Esophagus squamous epithelium (tissue), 5 donors: ENCODE measurements around the gene COX17. TPM values are rescaled to one million over a fixed set of nuclear protein-coding genes. Genes with fewer than 3 reads are reported as not detected.

Source experiments
- DNase-seq: peaks from one replicate; lab custom pipeline; 2025; lab: John Stamatoyannopoulos, UW
- H3K27ac ChIP-seq, 4 donors: fragments of 200-600 bp; sonication (generic); one replicate each; pipeline ENCODE4 v1.5.1; 2016 to 2019; ENCODE audit warnings: mild to moderate bottlenecking in 1 of 4
- H3K27me3 ChIP-seq, 4 donors: fragments of 200-600 bp; sonication (generic); 1 replicate in 3 of 4; 2 replicates in 1 of 4; pipeline versions ENCODE4 v1.5.1 to v1.6.0; 2017 to 2021; ENCODE audit warnings: antibody characterized with exemption in 1 of 4
- H3K36me3 ChIP-seq, 3 donors: fragments of 200-600 bp; sonication (generic); one replicate each; pipeline ENCODE4 v1.5.1; 2016 to 2019
- H3K4me1 ChIP-seq, 3 donors: fragments of 200-600 bp; sonication (generic); one replicate each; pipeline ENCODE4 v1.5.1; 2017 to 2019
- H3K4me3 ChIP-seq, 4 donors: fragments of 200-600 bp; sonication (generic); 1 replicate in 3 of 4; 2 replicates in 1 of 4; pipeline ENCODE4 v1.5.1; 2016 to 2019; ENCODE audit warnings: mild to moderate bottlenecking in 2 of 4, moderate library complexity in 1 of 4
- H3K9me3 ChIP-seq, 3 donors: fragments of 200-600 bp; sonication (generic); one replicate each; pipeline ENCODE4 v1.5.1; 2016 to 2019
- CTCF ChIP-seq, 6 experiments: fragments of 450-650 bp in 4 of 6; fragments of 200-600 bp in 2 of 6; sonication (generic) in 2 of 6; IDR thresholded peaks; one replicate each; pipeline ENCODE4 v1.5.1; 2016 to 2019; ENCODE audit warnings: antibody characterized with exemption in 6 of 6, mild to moderate bottlenecking in 4 of 6, moderate library complexity in 4 of 6
- POLR2A ChIP-seq, 4 donors: fragments of 450-650 bp; IDR thresholded peaks; one replicate each; pipeline ENCODE4 v1.6.1; 2017; ENCODE audit warnings: antibody characterized with exemption in 4 of 4, mild to moderate bottlenecking in 4 of 4, moderate library complexity in 3 of 4
- WGBS, 2 donors: methylation state at CpG; one replicate each; pipeline ENCODE4 v1.1.5; 2018; 5-methylcytosine and 5-hydroxymethylcytosine counted together
- intact Hi-C: fragments of 100-400 bp; cut with DNase I; formaldehyde crosslinking; loops from one replicate; pipeline ENCODE4 v1.15.0; 2022
- total RNA-seq, 4 donors: library from RNA; depleted of rRNA; stranded (reverse); fragments of >200 nt; gene quantifications; one replicate each; pipeline ENCODE4 v1.1.0, GENCODE V29; 2016
- donor health status: DM: yes; HTN: yes; CAD: no.

The COX17 gene
- total RNA-seq, 4 donors from 2014 or later: 10.8 to 33.9 (median 24.6) TPM

- H3K27me3 ChIP-seq: no peaks in the 10 kb centered on the region
- 59 to 74% methylated on average over 4 of the region's 4 CpGs for WGBS, 2 donors
- intact Hi-C loops: no loop called here
- H3K36me3 ChIP-seq: no peaks in the 10 kb centered on the region
- H3K4me1 ChIP-seq: peaks cover 0 to 30% (median 4%) of the 10 kb centered on the region in 3 donors
- H3K9me3 ChIP-seq: no peaks in the 10 kb centered on the region
- TF ChIP-seq CTCF (IDR thresholded peaks at IDR 0.05) (no peak), POLR2A (IDR thresholded peaks at IDR 0.05) (no peak)
- H3K27ac ChIP-seq: no peak overlapping the region
- H3K4me3 ChIP-seq: no peak overlapping the region
- no peak for DNase-seq
Observed at GRCh38 chr3:119700269-119700919, 23.2 kb upstream of the COX17 start.

DNA sequence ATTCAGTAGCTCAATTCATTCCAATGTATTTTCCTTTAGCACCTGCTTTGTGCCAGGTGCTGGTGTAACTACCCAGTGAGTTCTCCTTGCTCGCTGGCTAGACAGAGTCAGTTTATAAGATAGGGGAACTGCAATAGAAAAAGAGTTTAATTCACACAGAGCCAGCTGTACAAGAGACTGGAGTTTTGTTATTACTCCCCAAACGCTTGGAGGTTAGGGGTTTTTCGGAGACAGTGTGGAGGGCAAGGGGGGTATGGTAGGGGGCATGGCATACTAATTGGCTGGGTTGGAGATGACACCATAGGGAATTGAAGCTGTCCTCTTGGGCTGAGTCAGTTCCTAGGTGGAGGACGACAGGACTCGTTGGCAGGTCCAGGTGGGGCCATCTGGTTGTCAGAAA is 20.2 kb upstream of the COX17 start:
- H3K27me3 ChIP-seq: no peaks in the 10 kb centered on the region
- intact Hi-C loops: no loop called here
- no peak for DNase-seq
- no peak overlapping the region for H3K27ac ChIP-seq
- H3K4me1 ChIP-seq: peaks cover 0 to 12% (median 3%) of the 10 kb centered on the region in 3 donors
- no peaks in the 10 kb centered on the region for H3K36me3 ChIP-seq
- no peaks in the 10 kb centered on the region for H3K9me3 ChIP-seq
- H3K4me3 ChIP-seq: no peak overlapping the region
- TF ChIP-seq CTCF (IDR thresholded peaks at IDR 0.05): no peak
- no peak for TF ChIP-seq POLR2A (IDR thresholded peaks at IDR 0.05)
- 84 to 86% methylated on average over 5 of the region's 5 CpGs for WGBS, 2 donors

- WGBS, 2 donors: 93% methylated on average over 2 of the region's 2 CpGs
- H3K27ac ChIP-seq: no peak overlapping the region
- no peaks in the 10 kb centered on the region for H3K36me3 ChIP-seq
- no peaks in the 10 kb centered on the region for H3K27me3 ChIP-seq
- no peak for DNase-seq
- TF ChIP-seq POLR2A (IDR thresholded peaks at IDR 0.05) (no peak), CTCF (IDR thresholded peaks at IDR 0.05) (no peak)
- no peaks in the 10 kb centered on the region for H3K9me3 ChIP-seq
- intact Hi-C loops: no loop called here
- no peaks in the 10 kb centered on the region for H3K4me1 ChIP-seq
- H3K4me3 ChIP-seq: no peak overlapping the region
Observed at GRCh38 chr3:119695480-119695879, 18.3 kb upstream of the COX17 start.

GRCh38 chr3:119690043-119690656 is 12.9 kb upstream of the COX17 start:
- Histone ChIP-seq H3K4me1 (no peaks in the 10 kb centered on the region), H3K36me3 (no peaks in the 10 kb centered on the region), H3K4me3 (no peak overlapping the region), H3K9me3 (no peaks in the 10 kb centered on the region), H3K27ac (no peak overlapping the region), H3K27me3 (no peaks in the 10 kb centered on the region)
- no peak for DNase-seq
- peak in 4 of 6 experiments; percentile 17 to 53 (median 28) for TF ChIP-seq CTCF (IDR thresholded peaks at IDR 0.05)
- no peak for TF ChIP-seq POLR2A (IDR thresholded peaks at IDR 0.05)
- intact Hi-C loops: no loop called here
- 48 to 52% methylated on average over 4 of the region's 4 CpGs for WGBS, 2 donors

- no peaks in the 10 kb centered on the region for H3K27me3 ChIP-seq
- H3K4me3 ChIP-seq: no peak overlapping the region
- H3K36me3 ChIP-seq: no peaks in the 10 kb centered on the region
- intact Hi-C loops: no loop called here
- 24 to 25% methylated on average over 1 of the region's 1 CpG for WGBS, 2 donors
- TF ChIP-seq CTCF (IDR thresholded peaks at IDR 0.05): no peak
- no peak for TF ChIP-seq POLR2A (IDR thresholded peaks at IDR 0.05)
- H3K4me1 ChIP-seq: no peaks in the 10 kb centered on the region
- DNase-seq: no peak
- no peaks in the 10 kb centered on the region for H3K9me3 ChIP-seq
- H3K27ac ChIP-seq: no peak overlapping the region
Observed at GRCh38 chr3:119683421-119683820, 6.2 kb upstream of the COX17 start.
